WTC11 (cell line): Measurements from ENCODE around the gene FGD5. TPM values are rescaled to one million over a fixed set of nuclear protein-coding genes. Genes with fewer than 3 reads are reported as not detected.
A peak's percentile ranks its signal among the peaks of the same experiment; 100 is the strongest.

Experiments used
- ATAC-seq: fragments of 200-7000 bp; cut with Tn5 transposase; 2 replicates; pipeline ENCODE4 v1.10.0; 2021; ENCODE audit warnings: mild to moderate bottlenecking, moderate library complexity
- CTCF ChIA-PET: fragments of 300-600 bp; sonication (Branson Sonifier 250); formaldehyde crosslinking; loops from one replicate; lab custom pipeline; 2021; ENCODE audit warnings: antibody characterized with exemption; lab: Charles Lee
- POLR2A ChIA-PET: fragments of 350-600 bp; sonication (Branson Sonifier 250); formaldehyde crosslinking; loops from one replicate; lab custom pipeline; 2021; ENCODE audit warnings: antibody characterized with exemption; lab: Charles Lee
- DNase-seq: peaks from one replicate; pipeline ENCODE4 v3.0.0; 2021; ENCODE audit warnings: low spot score
- H3K27ac Mint-ChIP-seq: 2 replicates; pipeline ENCODE4 v1.8.0; 2021; ENCODE audit warnings: mixed read lengths
- H3K27me3 Mint-ChIP-seq: 2 replicates; pipeline ENCODE4 v1.8.0; 2021; ENCODE audit warnings: low read depth, mild to moderate bottlenecking, moderate library complexity, mixed read lengths
- H3K36me3 Mint-ChIP-seq: 2 replicates; pipeline ENCODE4 v1.8.0; 2021; ENCODE audit warnings: mixed read lengths
- H3K4me1 Mint-ChIP-seq: 2 replicates; pipeline ENCODE4 v1.8.0; 2022; ENCODE audit warnings: mixed read lengths
- H3K4me3 Mint-ChIP-seq: 2 replicates; pipeline ENCODE4 v1.8.0; 2021; ENCODE audit warnings: mild to moderate bottlenecking, moderate library complexity, mixed read lengths
- H3K9me3 Mint-ChIP-seq: 2 replicates; pipeline ENCODE4 v1.8.0; 2021; ENCODE audit warnings: mixed read lengths
- CBFB ChIP-seq: sonication (generic); formaldehyde crosslinking; IDR thresholded peaks from 2 replicates; pipeline ENCODE4 v1.8.1; 2022; ENCODE audit warnings: mild to moderate bottlenecking, low read depth, missing genetic modification reagents
- CREB1 ChIP-seq: sonication (generic); formaldehyde crosslinking; IDR thresholded peaks from 2 replicates; pipeline ENCODE4 v1.8.0; 2023; ENCODE audit warnings: mild to moderate bottlenecking, missing genetic modification reagents
- ETV6 ChIP-seq: sonication (generic); formaldehyde crosslinking; IDR thresholded peaks from 2 replicates; pipeline ENCODE4 v1.8.1; 2022; ENCODE audit warnings: mild to moderate bottlenecking, missing genetic modification reagents
- JAZF1 ChIP-seq: fragments of 250-450 bp; sonication (Bioruptor Pico); IDR thresholded peaks from 2 replicates; pipeline ENCODE4 v1.9.0; 2021; ENCODE audit warnings: moderate library complexity, mild to moderate bottlenecking, inconsistent platforms
- KAT7 ChIP-seq: sonication (generic); formaldehyde crosslinking; IDR thresholded peaks from 2 replicates; pipeline ENCODE4 v1.8.1; 2023; ENCODE audit warnings: missing genetic modification reagents, mild to moderate bottlenecking, borderline replicate concordance
- MXD4 ChIP-seq: fragments of 250-450 bp; sonication (Bioruptor Pico); IDR thresholded peaks from 2 replicates; pipeline ENCODE4 v1.8.0; 2021; ENCODE audit warnings: mild to moderate bottlenecking, moderate library complexity, borderline replicate concordance
- SMAD4 ChIP-seq: sonication (generic); formaldehyde crosslinking; IDR thresholded peaks from 2 replicates; pipeline ENCODE4 v1.8.0; 2022; ENCODE audit warnings: mild to moderate bottlenecking, missing genetic modification reagents
- TCF7 ChIP-seq: sonication (generic); formaldehyde crosslinking; IDR thresholded peaks from 2 replicates; pipeline ENCODE4 v1.8.0; 2022; ENCODE audit warnings: mild to moderate bottlenecking, low read depth, missing genetic modification reagents, moderate library complexity
- ZNF219 ChIP-seq: sonication (generic); formaldehyde crosslinking; IDR thresholded peaks from 2 replicates; pipeline ENCODE4 v1.8.0; 2023; ENCODE audit warnings: missing genetic modification reagents, mild to moderate bottlenecking, borderline replicate concordance
- ZNF671 ChIP-seq: fragments of 250-450 bp; sonication (Bioruptor Pico); IDR thresholded peaks from 2 replicates; pipeline ENCODE4 v1.8.0; 2021; ENCODE audit warnings: mild to moderate bottlenecking
- total RNA-seq: library from RNA; stranded (reverse); gene quantifications from 3 replicates; pipeline ENCODE4 v1.2.3, GENCODE V29; 2021
- TF ChIP-seq, protein P1 (sequence below): sonication (generic); formaldehyde crosslinking; IDR thresholded peaks from 2 replicates; pipeline ENCODE4 v1.8.1; 2023; ENCODE audit warnings: mild to moderate bottlenecking, missing genetic modification reagents, moderate library complexity
- TF ChIP-seq, protein P2 (sequence below): fragments of 200-600 bp; IDR thresholded peaks from 2 replicates; pipeline ENCODE4 v1.8.0; 2022; ENCODE audit warnings: antibody characterized with exemption
- TF ChIP-seq, protein P3 (sequence below): fragments of 250-450 bp; sonication (Bioruptor Pico); conservative IDR thresholded peaks from 2 replicates; pipeline ENCODE4 v1.9.0; 2021; ENCODE audit warnings: mild to moderate bottlenecking
- TF ChIP-seq, protein P4 (sequence below): fragments of 250-450 bp; sonication (Bioruptor Pico); IDR thresholded peaks from 2 replicates; pipeline ENCODE4 v1.9.0; 2021; ENCODE audit warnings: mild to moderate bottlenecking, borderline replicate concordance
- TF ChIP-seq, protein P5 (sequence below): sonication (generic); formaldehyde crosslinking; IDR thresholded peaks from 2 replicates; pipeline ENCODE4 v1.8.0; 2022; ENCODE audit warnings: mild to moderate bottlenecking, missing genetic modification reagents
- TF ChIP-seq, protein P6 (sequence below): sonication (generic); formaldehyde crosslinking; IDR thresholded peaks from 2 replicates; pipeline ENCODE4 v1.8.1; 2022; ENCODE audit warnings: missing genetic modification reagents, borderline replicate concordance
- TF ChIP-seq, protein P7 (sequence below): sonication (generic); formaldehyde crosslinking; IDR thresholded peaks from 2 replicates; pipeline ENCODE4 v1.8.1; 2023; ENCODE audit warnings: mild to moderate bottlenecking, missing genetic modification reagents
- TF ChIP-seq, protein P8 (sequence below): sonication (generic); formaldehyde crosslinking; IDR thresholded peaks from 2 replicates; pipeline ENCODE4 v1.8.1; 2022; ENCODE audit warnings: mild to moderate bottlenecking, missing genetic modification reagents, moderate library complexity, borderline replicate concordance

The FGD5 gene
- total RNA-seq, 1 experiment from 2014 or later = 18.3 TPM

DNA sequence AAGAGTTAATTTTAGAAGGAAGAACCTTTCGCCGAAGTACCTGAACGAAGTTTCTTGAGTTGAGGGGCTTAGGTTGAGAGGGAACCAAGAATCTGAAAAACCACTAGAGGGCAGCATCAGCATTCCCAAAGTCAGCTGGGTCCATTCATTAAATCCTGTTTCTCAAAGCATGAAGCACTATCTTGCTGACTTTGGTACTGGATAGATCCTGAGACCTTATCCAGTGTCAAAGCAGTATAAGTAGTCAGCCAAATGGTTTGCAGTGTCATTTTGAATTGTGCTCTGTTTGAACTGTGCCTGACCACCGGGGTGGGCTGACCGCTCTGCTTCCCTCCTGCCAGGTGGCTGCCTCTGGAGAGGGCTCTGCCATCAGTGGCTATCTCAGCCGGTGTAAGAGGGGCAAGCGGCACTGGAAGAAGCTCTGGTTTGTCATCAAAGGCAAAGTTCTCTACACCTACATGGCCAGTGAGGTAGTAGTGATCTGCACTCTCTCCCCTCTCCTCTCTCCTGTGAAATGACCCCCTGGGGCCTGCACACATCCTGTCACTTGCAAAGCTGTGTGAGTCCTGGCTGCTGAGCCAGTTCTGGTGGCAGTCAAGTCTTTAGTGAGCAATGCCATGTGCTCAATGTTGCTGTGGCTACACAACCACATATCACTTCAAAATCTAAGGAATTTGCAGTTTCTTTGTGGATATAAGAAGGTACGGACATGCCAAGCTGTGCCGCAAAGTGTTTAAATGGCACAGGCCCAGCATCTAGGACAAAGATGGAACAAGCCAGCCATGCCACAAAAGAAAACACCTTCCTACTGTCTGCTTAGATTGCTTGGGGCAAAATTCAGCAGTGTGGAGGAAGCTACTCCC is 107.2 kb downstream of the FGD5 start:
- ATAC-seq (peak; percentile 57), DNase-seq (no peak)
- no peak for TF ChIP-seq JAZF1 (CRISPR knock-in tag)
- TF ChIP-seq, protein P1, sequence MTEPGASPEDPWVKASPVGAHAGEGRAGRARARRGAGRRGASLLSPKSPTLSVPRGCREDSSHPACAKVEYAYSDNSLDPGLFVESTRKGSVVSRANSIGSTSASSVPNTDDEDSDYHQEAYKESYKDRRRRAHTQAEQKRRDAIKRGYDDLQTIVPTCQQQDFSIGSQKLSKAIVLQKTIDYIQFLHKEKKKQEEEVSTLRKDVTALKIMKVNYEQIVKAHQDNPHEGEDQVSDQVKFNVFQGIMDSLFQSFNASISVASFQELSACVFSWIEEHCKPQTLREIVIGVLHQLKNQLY (CRISPR knock-in tag) = no peak
- TF ChIP-seq, protein P2, sequence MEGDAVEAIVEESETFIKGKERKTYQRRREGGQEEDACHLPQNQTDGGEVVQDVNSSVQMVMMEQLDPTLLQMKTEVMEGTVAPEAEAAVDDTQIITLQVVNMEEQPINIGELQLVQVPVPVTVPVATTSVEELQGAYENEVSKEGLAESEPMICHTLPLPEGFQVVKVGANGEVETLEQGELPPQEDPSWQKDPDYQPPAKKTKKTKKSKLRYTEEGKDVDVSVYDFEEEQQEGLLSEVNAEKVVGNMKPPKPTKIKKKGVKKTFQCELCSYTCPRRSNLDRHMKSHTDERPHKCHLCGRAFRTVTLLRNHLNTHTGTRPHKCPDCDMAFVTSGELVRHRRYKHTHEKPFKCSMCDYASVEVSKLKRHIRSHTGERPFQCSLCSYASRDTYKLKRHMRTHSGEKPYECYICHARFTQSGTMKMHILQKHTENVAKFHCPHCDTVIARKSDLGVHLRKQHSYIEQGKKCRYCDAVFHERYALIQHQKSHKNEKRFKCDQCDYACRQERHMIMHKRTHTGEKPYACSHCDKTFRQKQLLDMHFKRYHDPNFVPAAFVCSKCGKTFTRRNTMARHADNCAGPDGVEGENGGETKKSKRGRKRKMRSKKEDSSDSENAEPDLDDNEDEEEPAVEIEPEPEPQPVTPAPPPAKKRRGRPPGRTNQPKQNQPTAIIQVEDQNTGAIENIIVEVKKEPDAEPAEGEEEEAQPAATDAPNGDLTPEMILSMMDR = peak; percentile 42; the same call in 1 of the 2 replicates
- TF ChIP-seq, protein P3, sequence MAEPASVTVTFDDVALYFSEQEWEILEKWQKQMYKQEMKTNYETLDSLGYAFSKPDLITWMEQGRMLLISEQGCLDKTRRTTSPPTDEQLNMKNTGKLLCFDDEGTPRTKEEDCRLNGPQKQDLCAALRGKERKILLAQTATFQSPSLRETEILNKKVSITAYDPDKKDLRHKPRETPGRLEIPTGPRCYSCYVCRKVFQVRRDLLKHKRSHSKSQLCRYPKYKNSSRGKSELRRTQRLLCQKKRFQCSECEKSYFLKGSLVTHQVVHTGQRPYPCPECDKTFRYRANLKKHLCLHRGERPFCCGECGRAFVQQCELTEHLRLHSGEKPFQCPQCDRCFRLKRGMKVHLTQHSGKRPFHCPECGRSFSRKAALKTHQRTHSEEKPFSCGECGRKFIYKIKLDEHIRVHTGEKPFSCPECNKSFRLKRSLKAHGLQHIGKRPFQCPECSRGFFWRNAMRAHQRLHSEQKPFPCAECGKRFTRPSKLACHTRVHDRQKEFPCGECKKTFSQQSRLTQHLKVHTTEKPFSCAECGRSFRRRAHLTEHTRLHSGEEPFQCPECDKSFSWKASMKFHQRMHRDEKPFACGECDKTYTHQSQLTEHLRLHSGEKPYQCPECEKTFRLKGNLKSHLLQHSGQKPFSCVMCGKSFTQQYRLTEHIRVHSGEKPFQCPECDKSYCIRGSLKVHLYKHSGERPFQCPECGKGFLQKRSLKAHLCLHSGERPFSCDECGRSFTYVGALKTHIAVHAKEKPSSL (CRISPR knock-in tag) = no peak
- no peak for TF ChIP-seq KAT7
- TF ChIP-seq ETV6 (CRISPR knock-in tag) = no peak
- no peak for TF ChIP-seq CBFB (CRISPR knock-in tag)
- TF ChIP-seq, protein P4, sequence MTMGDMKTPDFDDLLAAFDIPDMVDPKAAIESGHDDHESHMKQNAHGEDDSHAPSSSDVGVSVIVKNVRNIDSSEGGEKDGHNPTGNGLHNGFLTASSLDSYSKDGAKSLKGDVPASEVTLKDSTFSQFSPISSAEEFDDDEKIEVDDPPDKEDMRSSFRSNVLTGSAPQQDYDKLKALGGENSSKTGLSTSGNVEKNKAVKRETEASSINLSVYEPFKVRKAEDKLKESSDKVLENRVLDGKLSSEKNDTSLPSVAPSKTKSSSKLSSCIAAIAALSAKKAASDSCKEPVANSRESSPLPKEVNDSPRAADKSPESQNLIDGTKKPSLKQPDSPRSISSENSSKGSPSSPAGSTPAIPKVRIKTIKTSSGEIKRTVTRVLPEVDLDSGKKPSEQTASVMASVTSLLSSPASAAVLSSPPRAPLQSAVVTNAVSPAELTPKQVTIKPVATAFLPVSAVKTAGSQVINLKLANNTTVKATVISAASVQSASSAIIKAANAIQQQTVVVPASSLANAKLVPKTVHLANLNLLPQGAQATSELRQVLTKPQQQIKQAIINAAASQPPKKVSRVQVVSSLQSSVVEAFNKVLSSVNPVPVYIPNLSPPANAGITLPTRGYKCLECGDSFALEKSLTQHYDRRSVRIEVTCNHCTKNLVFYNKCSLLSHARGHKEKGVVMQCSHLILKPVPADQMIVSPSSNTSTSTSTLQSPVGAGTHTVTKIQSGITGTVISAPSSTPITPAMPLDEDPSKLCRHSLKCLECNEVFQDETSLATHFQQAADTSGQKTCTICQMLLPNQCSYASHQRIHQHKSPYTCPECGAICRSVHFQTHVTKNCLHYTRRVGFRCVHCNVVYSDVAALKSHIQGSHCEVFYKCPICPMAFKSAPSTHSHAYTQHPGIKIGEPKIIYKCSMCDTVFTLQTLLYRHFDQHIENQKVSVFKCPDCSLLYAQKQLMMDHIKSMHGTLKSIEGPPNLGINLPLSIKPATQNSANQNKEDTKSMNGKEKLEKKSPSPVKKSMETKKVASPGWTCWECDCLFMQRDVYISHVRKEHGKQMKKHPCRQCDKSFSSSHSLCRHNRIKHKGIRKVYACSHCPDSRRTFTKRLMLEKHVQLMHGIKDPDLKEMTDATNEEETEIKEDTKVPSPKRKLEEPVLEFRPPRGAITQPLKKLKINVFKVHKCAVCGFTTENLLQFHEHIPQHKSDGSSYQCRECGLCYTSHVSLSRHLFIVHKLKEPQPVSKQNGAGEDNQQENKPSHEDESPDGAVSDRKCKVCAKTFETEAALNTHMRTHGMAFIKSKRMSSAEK = no peak
- no peak for TF ChIP-seq SMAD4 (CRISPR knock-in tag)
- TF ChIP-seq MXD4 (CRISPR knock-in tag) = no peak
- TF ChIP-seq, protein P5, sequence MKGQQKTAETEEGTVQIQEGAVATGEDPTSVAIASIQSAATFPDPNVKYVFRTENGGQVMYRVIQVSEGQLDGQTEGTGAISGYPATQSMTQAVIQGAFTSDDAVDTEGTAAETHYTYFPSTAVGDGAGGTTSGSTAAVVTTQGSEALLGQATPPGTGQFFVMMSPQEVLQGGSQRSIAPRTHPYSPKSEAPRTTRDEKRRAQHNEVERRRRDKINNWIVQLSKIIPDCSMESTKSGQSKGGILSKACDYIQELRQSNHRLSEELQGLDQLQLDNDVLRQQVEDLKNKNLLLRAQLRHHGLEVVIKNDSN (CRISPR knock-in tag) = 0 out of 2 replicates have a peak, but pooled peaks have one; percentile 10
- no peaks in the 10 kb centered on the region for H3K9me3 Mint-ChIP-seq
- peaks cover 6% of the 10 kb centered on the region for H3K4me1 Mint-ChIP-seq
- H3K4me3 Mint-ChIP-seq = no peak overlapping the region
- no peaks in the 10 kb centered on the region for H3K27me3 Mint-ChIP-seq
- H3K36me3 Mint-ChIP-seq = no peaks in the 10 kb centered on the region
- ChIA-PET CTCF (interaction anchor here (0.6 to 3.9 kb wide), 22 partner anchors 11 to 709 kb away, joined by 3 to 19 read pairs (median 4); partner anchors contain the start of genes CCDC174, MRPS25 and NR2C2), POLR2A (interaction anchor here (0.5 to 1.0 kb wide), 3 partner anchors 14 to 69 kb away, joined by 3 read pairs; no protein-coding TSS in a partner anchor)
- no peak overlapping the region for H3K27ac Mint-ChIP-seq

DNA sequence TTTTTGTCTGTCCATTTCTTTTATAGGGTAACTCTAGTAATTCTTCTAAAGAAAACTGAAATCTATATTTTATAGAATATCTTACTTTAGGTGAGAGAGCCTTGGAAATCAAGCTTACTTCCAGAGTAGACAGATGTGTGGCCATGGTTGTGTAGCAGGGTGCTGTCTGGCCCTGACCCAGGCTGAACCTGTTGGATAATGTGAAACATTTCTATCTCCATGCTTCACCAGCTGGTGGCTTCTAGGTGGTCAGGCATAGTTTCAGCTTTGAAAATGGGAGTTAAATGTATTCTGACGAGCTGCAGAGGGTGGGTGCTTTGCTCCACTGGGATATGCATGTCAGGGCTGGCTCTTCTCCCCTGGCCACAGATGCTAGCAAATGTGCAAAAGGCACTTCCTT is 107.8 kb downstream of the FGD5 start:
- ChIA-PET POLR2A (interaction anchor here (0.5 to 1.0 kb wide), 2 partner anchors 14 to 50 kb away, joined by 3 read pairs; no protein-coding TSS in a partner anchor), CTCF (interaction anchor here (0.6 to 3.9 kb wide), 19 partner anchors 10 to 275 kb away, joined by 3 to 19 read pairs (median 5); partner anchors contain the start of genes CCDC174, MRPS25 and NR2C2)
- DNase-seq (no peak), ATAC-seq (no peak)
- H3K9me3 Mint-ChIP-seq = no peaks in the 10 kb centered on the region
- H3K4me3 Mint-ChIP-seq = no peak overlapping the region
- H3K36me3 Mint-ChIP-seq = no peaks in the 10 kb centered on the region
- peaks cover 6% of the 10 kb centered on the region for H3K4me1 Mint-ChIP-seq
- H3K27me3 Mint-ChIP-seq = no peaks in the 10 kb centered on the region
- H3K27ac Mint-ChIP-seq = no peak overlapping the region
- no peak for TF ChIP-seq TCF7 (CRISPR knock-in tag)
- no peak for TF ChIP-seq ZNF219
- TF ChIP-seq, protein P6, sequence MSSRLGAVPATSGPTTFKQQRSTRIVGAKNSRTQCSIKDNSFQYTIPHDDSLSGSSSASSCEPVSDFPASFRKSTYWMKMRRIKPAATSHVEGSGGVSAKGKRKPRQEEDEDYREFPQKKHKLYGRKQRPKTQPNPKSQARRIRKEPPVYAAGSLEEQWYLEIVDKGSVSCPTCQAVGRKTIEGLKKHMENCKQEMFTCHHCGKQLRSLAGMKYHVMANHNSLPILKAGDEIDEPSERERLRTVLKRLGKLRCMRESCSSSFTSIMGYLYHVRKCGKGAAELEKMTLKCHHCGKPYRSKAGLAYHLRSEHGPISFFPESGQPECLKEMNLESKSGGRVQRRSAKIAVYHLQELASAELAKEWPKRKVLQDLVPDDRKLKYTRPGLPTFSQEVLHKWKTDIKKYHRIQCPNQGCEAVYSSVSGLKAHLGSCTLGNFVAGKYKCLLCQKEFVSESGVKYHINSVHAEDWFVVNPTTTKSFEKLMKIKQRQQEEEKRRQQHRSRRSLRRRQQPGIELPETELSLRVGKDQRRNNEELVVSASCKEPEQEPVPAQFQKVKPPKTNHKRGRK = no peak
- TF ChIP-seq CREB1 = no peak
- TF ChIP-seq, protein P7, sequence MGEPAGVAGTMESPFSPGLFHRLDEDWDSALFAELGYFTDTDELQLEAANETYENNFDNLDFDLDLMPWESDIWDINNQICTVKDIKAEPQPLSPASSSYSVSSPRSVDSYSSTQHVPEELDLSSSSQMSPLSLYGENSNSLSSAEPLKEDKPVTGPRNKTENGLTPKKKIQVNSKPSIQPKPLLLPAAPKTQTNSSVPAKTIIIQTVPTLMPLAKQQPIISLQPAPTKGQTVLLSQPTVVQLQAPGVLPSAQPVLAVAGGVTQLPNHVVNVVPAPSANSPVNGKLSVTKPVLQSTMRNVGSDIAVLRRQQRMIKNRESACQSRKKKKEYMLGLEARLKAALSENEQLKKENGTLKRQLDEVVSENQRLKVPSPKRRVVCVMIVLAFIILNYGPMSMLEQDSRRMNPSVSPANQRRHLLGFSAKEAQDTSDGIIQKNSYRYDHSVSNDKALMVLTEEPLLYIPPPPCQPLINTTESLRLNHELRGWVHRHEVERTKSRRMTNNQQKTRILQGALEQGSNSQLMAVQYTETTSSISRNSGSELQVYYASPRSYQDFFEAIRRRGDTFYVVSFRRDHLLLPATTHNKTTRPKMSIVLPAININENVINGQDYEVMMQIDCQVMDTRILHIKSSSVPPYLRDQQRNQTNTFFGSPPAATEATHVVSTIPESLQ (CRISPR knock-in tag) = no peak
- no peak for TF ChIP-seq ZNF671 (CRISPR knock-in tag)
- TF ChIP-seq, protein P8, sequence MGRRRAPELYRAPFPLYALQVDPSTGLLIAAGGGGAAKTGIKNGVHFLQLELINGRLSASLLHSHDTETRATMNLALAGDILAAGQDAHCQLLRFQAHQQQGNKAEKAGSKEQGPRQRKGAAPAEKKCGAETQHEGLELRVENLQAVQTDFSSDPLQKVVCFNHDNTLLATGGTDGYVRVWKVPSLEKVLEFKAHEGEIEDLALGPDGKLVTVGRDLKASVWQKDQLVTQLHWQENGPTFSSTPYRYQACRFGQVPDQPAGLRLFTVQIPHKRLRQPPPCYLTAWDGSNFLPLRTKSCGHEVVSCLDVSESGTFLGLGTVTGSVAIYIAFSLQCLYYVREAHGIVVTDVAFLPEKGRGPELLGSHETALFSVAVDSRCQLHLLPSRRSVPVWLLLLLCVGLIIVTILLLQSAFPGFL = no peak
